ENCODE results near the gene TRAPPC2. TPM values are rescaled to one million over a fixed set of nuclear protein-coding genes. Genes with fewer than 3 reads are reported as not detected.

Gene TRAPPC2
- total RNA-seq, 3 donors from 2014 or later = 8.2 to 25.3 (median 21.0) TPM

DNA sequence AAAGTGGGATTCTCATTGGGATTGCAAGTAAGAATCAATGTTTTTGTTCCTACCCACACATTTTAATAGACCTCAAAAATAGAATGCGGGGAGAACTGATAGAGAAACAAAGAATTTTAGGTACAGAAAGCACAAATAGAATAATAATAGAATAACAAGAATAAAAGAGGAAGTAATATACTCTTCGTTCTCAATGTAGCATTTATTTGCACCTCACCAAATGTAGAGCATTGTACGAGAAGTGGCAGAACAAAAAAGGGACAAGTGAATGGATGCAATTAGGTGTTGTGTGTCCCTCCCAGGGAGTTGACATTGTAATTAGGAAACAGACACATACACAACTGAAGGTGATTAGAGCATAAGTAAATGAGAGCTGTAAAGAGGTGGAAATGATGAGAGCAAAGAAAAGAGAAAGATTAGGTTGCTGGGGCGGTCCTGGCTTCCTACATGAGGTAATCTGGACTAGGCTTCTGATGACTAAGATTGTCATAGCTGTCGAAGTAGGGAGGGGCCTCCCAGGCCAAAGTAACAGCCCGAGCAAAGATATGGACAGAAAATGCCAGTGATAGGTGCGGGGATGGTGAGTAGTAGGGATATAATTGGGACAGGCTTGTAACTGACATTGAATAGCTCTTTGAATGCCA, 35.1 kb downstream of the TRAPPC2 start:
- intact Hi-C loops (cut with DNase I; ENCODE audit: low total_unique reads) = no loop called here
- Histone ChIP-seq H3K27me3 (peaks cover 0 to 40% of the 10 kb centered on the region in 2 donors), H3K4me1 (no peaks in the 10 kb centered on the region), H3K9me3 (no peaks in the 10 kb centered on the region), H3K36me3 (no peaks in the 10 kb centered on the region), H3K27ac (peak overlapping the region in 1 of 2 donors; percentile 10), H3K4me3 (no peak overlapping the region)
- TF ChIP-seq, protein P1, sequence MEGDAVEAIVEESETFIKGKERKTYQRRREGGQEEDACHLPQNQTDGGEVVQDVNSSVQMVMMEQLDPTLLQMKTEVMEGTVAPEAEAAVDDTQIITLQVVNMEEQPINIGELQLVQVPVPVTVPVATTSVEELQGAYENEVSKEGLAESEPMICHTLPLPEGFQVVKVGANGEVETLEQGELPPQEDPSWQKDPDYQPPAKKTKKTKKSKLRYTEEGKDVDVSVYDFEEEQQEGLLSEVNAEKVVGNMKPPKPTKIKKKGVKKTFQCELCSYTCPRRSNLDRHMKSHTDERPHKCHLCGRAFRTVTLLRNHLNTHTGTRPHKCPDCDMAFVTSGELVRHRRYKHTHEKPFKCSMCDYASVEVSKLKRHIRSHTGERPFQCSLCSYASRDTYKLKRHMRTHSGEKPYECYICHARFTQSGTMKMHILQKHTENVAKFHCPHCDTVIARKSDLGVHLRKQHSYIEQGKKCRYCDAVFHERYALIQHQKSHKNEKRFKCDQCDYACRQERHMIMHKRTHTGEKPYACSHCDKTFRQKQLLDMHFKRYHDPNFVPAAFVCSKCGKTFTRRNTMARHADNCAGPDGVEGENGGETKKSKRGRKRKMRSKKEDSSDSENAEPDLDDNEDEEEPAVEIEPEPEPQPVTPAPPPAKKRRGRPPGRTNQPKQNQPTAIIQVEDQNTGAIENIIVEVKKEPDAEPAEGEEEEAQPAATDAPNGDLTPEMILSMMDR (IDR thresholded peaks at IDR 0.05) = no peak
- TF ChIP-seq POLR2AphosphoS5 (IDR thresholded peaks at IDR 0.05) = no peak
- no peak for TF ChIP-seq POLR2A (IDR thresholded peaks at IDR 0.05)
- no peak for DNase-seq (ENCODE audit: low spot score in 2 of 2)

DNA sequence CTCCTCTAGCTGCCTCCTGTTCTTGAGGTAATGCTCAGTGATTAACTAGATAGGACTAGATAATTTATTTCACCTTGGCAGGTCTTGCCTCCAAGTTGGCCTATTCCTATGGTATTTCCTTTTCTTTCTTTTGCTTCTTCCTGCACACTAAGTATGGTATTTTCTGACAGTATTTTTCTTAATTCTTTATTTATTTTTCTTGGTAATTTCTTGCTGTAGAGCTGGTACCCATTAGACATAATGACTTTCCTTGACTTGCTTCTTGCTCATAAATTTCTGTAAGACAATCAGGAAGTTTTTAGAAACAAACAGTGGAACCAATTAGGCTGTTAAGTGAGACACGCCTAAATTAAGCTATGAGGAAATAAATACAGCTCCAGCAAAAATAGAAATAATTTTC, 36.0 kb downstream of the TRAPPC2 start:
- no peaks in the 10 kb centered on the region for H3K4me1 ChIP-seq

DNA sequence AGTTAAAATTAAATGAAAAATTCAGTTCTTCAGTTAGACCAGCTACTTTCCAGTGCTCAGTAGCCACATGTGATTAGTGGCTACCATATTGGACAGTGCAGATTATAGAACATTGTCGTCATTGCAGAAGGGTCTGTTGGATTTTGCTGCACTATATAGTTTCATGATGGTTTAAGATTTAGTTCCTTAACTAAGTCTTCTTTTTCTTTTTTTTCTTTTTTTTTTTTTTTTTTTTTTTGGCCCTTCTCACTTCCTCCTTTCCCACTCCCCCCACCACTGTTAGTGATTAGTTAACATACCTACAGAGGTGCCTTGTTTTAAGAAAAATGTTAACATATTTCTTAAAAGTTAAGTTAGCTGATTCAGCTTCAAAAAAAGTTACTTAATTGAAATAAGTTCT, 36.4 kb downstream of the TRAPPC2 start:
- Histone ChIP-seq H3K9me3 (no peaks in the 10 kb centered on the region), H3K36me3 (no peaks in the 10 kb centered on the region), H3K4me3 (no peak overlapping the region), H3K27me3 (peaks cover 0 to 36% of the 10 kb centered on the region in 2 donors), H3K4me1 (no peaks in the 10 kb centered on the region), H3K27ac (peak overlapping the region in 1 of 2 donors; percentile 9)
- intact Hi-C loops (cut with DNase I; ENCODE audit: low total_unique reads) = no loop called here
- TF ChIP-seq POLR2AphosphoS5 (IDR thresholded peaks at IDR 0.05) (no peak), POLR2A (IDR thresholded peaks at IDR 0.05) (no peak)
- TF ChIP-seq, protein P1 (IDR thresholded peaks at IDR 0.05) = no peak
- DNase-seq (ENCODE audit: low spot score in 2 of 2) = no peak

More for the DNA sequence above, 36.0 kb downstream of the TRAPPC2 start:
- TF ChIP-seq, protein P1 (IDR thresholded peaks at IDR 0.05) = no peak
- no peak for TF ChIP-seq POLR2AphosphoS5 (IDR thresholded peaks at IDR 0.05)
- no peak for TF ChIP-seq POLR2A (IDR thresholded peaks at IDR 0.05)
- peaks cover 0 to 40% of the 10 kb centered on the region in 2 donors for H3K27me3 ChIP-seq
- no peak for DNase-seq (ENCODE audit: low spot score in 2 of 2)
- H3K27ac ChIP-seq = peak overlapping the region in 1 of 2 donors; percentile 10
- H3K36me3 ChIP-seq = no peaks in the 10 kb centered on the region
- H3K4me3 ChIP-seq = no peak overlapping the region
- H3K9me3 ChIP-seq = no peaks in the 10 kb centered on the region
- intact Hi-C loops (cut with DNase I; ENCODE audit: low total_unique reads) = no loop called here

DNA sequence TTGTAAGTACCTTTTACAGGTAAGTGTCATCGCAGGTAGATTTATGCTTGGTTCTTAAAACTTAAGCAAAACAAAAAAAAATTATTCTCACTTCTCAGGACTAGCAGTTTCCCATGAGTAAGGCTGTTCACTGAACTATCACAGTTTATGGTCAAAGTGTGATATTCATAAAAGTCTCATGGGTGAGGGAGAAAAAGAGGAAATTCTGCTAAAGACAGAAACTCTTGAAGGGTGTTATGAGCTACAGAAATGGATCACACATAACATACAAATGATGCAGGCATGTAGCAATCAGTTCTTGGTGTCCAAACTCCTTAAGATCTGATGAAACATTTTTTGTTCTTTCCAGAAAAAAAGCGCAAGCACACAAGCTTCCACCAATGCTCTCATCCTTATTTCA, 37.0 kb downstream of the TRAPPC2 start:
- Histone ChIP-seq H3K36me3 (no peaks in the 10 kb centered on the region), H3K27ac (peak overlapping the region in 1 of 2 donors; percentile 9), H3K9me3 (no peaks in the 10 kb centered on the region), H3K4me3 (no peak overlapping the region), H3K4me1 (no peaks in the 10 kb centered on the region), H3K27me3 (peaks cover 0 to 36% of the 10 kb centered on the region in 2 donors)
- intact Hi-C loops (cut with DNase I; ENCODE audit: low total_unique reads) = no loop called here
- TF ChIP-seq POLR2AphosphoS5 (IDR thresholded peaks at IDR 0.05) (no peak), POLR2A (IDR thresholded peaks at IDR 0.05) (no peak)
- TF ChIP-seq, protein P1 (IDR thresholded peaks at IDR 0.05) = no peak
- DNase-seq (ENCODE audit: low spot score in 2 of 2) = no peak

DNA sequence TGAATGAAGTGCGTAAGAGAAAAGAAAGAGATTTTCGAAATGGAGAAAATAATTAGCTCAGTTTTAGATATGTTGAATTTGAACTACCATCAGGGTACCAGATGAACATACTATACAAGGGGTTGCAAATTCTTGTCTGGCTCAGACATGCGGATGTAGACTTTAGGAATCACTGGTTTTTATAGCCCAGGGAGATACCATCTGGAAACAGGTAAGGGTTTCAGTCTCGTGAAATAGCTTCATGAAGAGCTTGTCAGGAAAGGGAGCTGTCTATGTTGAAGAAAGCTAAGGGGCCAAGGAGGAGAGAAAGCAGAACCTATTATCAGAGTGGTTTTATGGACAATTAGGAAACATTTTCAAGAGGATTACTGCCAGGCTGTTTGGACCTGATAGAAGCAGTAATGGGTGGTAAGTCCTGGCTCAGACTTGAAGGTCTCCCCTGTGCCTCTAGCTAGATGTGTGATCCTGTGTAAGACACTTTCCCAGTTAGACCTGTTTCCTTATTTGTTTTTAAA, 38.8 kb downstream of the TRAPPC2 start:
- Histone ChIP-seq H3K27ac (peak overlapping the region in 1 of 2 donors; percentile 18), H3K4me1 (no peaks in the 10 kb centered on the region), H3K36me3 (no peaks in the 10 kb centered on the region), H3K27me3 (peaks cover 0 to 38% of the 10 kb centered on the region in 2 donors), H3K9me3 (no peaks in the 10 kb centered on the region), H3K4me3 (no peak overlapping the region)
- DNase-seq (ENCODE audit: low spot score in 2 of 2) = no peak
- intact Hi-C loops (cut with DNase I; ENCODE audit: low total_unique reads) = no loop called here
- no peak for TF ChIP-seq POLR2AphosphoS5 (IDR thresholded peaks at IDR 0.05)
- no peak for TF ChIP-seq POLR2A (IDR thresholded peaks at IDR 0.05)
- TF ChIP-seq, protein P1 (IDR thresholded peaks at IDR 0.05) = no peak
